ENCODE measurements around the gene CD8B. TPM values are rescaled to one million over a fixed set of nuclear protein-coding genes. Genes with fewer than 3 reads are reported as not detected.

CD8B gene
- total and polyA plus RNA-seq, 8 donors = 0.39 to 3.6 (median 0.70) TPM; not detected in 1

GRCh38 chr2:86833315-86833714 is 28.4 kb downstream of the CD8B start:
- TF ChIP-seq CTCF (IDR thresholded peaks at IDR 0.05) = no peak
- H3K27ac ChIP-seq = no peak overlapping the region
- DNase-seq = no peak
- intact Hi-C loops (cut with DNase I) = no loop called here
- no peaks in the 10 kb centered on the region for H3K9me3 ChIP-seq
- ATAC-seq = no peak
- H3K4me3 ChIP-seq = no peak overlapping the region
- no peaks in the 10 kb centered on the region for H3K36me3 ChIP-seq
- H3K4me1 ChIP-seq = peaks cover 0 to 16% of the 10 kb centered on the region in 2 donors
- no peaks in the 10 kb centered on the region for H3K27me3 ChIP-seq

DNA sequence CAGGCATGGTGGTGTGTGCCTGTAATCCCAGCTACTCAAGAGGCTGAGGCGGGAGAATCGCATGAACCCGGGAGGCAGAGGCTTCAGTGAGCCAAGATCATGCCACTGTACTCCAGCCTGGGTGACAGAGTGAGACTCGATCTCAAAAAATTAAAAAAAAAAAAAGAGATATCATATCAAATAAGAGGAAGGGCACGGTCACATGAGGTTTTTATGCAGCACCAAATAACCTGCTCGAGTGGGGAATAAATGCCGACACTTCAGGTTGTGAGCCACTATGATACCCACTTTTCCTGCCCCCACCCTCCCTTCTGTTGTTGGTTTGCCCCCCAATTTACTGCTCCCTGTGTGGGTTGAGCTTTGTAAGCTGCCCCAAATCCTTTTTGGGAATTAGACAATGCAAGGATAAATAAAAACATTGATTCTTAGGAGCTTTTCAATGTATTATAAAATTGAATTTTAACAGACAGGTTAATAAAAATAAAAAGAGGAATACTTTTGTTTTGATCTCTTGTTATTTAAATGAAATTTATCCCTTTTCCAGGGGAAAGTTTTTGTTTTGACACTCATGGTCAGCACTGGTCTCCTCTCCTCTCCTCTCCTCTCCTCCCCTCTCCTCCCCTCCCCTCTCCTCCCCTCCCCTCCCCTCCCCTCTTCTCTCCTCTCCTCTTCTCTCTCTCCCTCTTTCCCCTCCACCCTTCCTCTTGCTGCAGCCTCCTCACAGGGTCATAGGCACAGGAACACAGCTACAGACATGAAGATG is 29.2 kb downstream of the CD8B start:
- H3K4me1 ChIP-seq = peaks cover 0 to 9% of the 10 kb centered on the region in 2 donors
- TF ChIP-seq CTCF (IDR thresholded peaks at IDR 0.05) = no peak
- no peaks in the 10 kb centered on the region for H3K36me3 ChIP-seq
- no peak overlapping the region for H3K4me3 ChIP-seq
- no peaks in the 10 kb centered on the region for H3K27me3 ChIP-seq
- no peak overlapping the region for H3K27ac ChIP-seq
- intact Hi-C loops (cut with DNase I) = no loop called here
- H3K9me3 ChIP-seq = no peaks in the 10 kb centered on the region
- ATAC-seq (no peak), DNase-seq (no peak)

DNA sequence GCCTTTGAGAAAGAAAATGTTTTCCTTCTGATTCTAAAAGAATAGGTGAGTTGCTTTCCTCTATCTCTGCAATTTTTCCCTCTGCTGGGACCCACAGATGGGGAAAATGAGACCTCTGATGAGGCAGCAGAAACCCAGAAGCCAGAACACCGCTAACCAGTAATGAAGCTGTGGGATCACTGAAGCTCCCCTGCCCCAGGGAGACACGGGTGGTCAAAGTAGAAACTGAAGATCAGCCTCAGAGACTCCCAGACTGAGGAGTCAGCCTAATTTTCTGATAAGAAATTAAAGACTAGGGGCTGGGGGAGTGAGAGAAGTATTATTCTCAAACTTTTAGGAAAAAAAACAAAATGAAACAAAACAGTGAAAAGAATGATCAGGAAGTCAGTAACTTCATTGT is 30.1 kb downstream of the CD8B start:
- TF ChIP-seq CTCF (IDR thresholded peaks at IDR 0.05) = no peak
- Histone ChIP-seq H3K36me3 (no peaks in the 10 kb centered on the region), H3K27me3 (no peaks in the 10 kb centered on the region), H3K9me3 (no peaks in the 10 kb centered on the region), H3K4me3 (no peak overlapping the region), H3K27ac (no peak overlapping the region), H3K4me1 (peaks cover 0 to 5% of the 10 kb centered on the region in 2 donors)
- DNase-seq (no peak), ATAC-seq (no peak)
- intact Hi-C loops (cut with DNase I) = no loop called here

- TF ChIP-seq CTCF (IDR thresholded peaks at IDR 0.05) = no peak
- no peak overlapping the region for H3K27ac ChIP-seq
Measured at GRCh38 chr2:86826951-86827350, 34.7 kb downstream of the CD8B start.

GRCh38 chr2:86825693-86826381 is 35.8 kb downstream of the CD8B start:
- intact Hi-C loops (cut with DNase I) = no loop called here
- TF ChIP-seq CTCF (IDR thresholded peaks at IDR 0.05) = no peak
- Histone ChIP-seq H3K4me1 (no peaks in the 10 kb centered on the region), H3K36me3 (no peaks in the 10 kb centered on the region), H3K4me3 (no peak overlapping the region), H3K9me3 (peaks cover 0 to 17% of the 10 kb centered on the region in 2 donors), H3K27ac (no peak overlapping the region), H3K27me3 (no peaks in the 10 kb centered on the region)
- DNase-seq (no peak), ATAC-seq (no peak)

More at GRCh38 chr2:86826951-86827350, 34.7 kb downstream of the CD8B start:
- H3K4me3 ChIP-seq = no peak overlapping the region
- H3K9me3 ChIP-seq = peaks cover 0 to 13% of the 10 kb centered on the region in 2 donors
- H3K4me1 ChIP-seq = no peaks in the 10 kb centered on the region
- H3K36me3 ChIP-seq = no peaks in the 10 kb centered on the region
- H3K27me3 ChIP-seq = no peaks in the 10 kb centered on the region
- intact Hi-C loops (cut with DNase I) = no loop called here
- DNase-seq (no peak), ATAC-seq (no peak)

All from left lung (tissue), 10 donors.